ENCODE results near the gene DGKD.

DGKD gene

GRCh38 chr2:233498126-233498525, 143.8 kb downstream of the DGKD start:
- no peak for TF ChIP-seq CTCF (IDR thresholded peaks at IDR 0.05; ENCODE audit: extremely low read depth, missing control alignments)

GRCh38 chr2:233499928-233500327, 145.6 kb downstream of the DGKD start:
- no peak for TF ChIP-seq CTCF (IDR thresholded peaks at IDR 0.05; ENCODE audit: extremely low read depth, missing control alignments)
- no peak for DNase-seq (ENCODE audit: low spot score)

More at GRCh38 chr2:233498126-233498525, 143.8 kb downstream of the DGKD start:
- no peak for DNase-seq (ENCODE audit: low spot score)

GRCh38 chr2:233501198-233502076, 147.1 kb downstream of the DGKD start:
- no peak for DNase-seq (ENCODE audit: low spot score)
- TF ChIP-seq CTCF (IDR thresholded peaks at IDR 0.05; ENCODE audit: extremely low read depth, missing control alignments), result no peak

- no peak for TF ChIP-seq CTCF (IDR thresholded peaks at IDR 0.05; ENCODE audit: extremely low read depth, missing control alignments)
- no peak for DNase-seq (ENCODE audit: low spot score)
These were observed 149.2 kb downstream of the DGKD start for GRCh38 chr2:233503481-233503880.

GRCh38 chr2:233503947-233504637, 149.8 kb downstream of the DGKD start:
- no peak for TF ChIP-seq CTCF (IDR thresholded peaks at IDR 0.05; ENCODE audit: extremely low read depth, missing control alignments)
- no peak for DNase-seq (ENCODE audit: low spot score)

- TF ChIP-seq CTCF (IDR thresholded peaks at IDR 0.05; ENCODE audit: extremely low read depth, missing control alignments), result no peak
- DNase-seq (ENCODE audit: low spot score), result no peak
These were observed 159.8 kb downstream of the DGKD start for GRCh38 chr2:233513953-233514655.

All from GM20000 (cell line).